Lung microvascular endothelial cell (primary cell): ENCODE measurements around the gene PTCH1. TPM values are rescaled to one million over a fixed set of nuclear protein-coding genes. Genes with fewer than 3 reads are reported as not detected.

Source experiments
- DNase-seq, 2 donors: peaks; one replicate each; pipeline versions ENCODE4 v3.0.0 to v3.0.0-alpha.2; 2010; ENCODE audit warnings: low read depth in 2 of 2
- total RNA-seq: library from RNA; depleted of rRNA; stranded (reverse); fragments of >200 nt; gene quantifications from 2 replicates; pipeline ENCODE4 v1.2.1, GENCODE V29; 2014

Gene PTCH1
- total RNA-seq, 1 donor from 2014 or later = 2.8 TPM

- DNase-seq = no peak
Measured at GRCh38 chr9:95441081-95441480, 75.7 kb downstream of the PTCH1 start.

DNA sequence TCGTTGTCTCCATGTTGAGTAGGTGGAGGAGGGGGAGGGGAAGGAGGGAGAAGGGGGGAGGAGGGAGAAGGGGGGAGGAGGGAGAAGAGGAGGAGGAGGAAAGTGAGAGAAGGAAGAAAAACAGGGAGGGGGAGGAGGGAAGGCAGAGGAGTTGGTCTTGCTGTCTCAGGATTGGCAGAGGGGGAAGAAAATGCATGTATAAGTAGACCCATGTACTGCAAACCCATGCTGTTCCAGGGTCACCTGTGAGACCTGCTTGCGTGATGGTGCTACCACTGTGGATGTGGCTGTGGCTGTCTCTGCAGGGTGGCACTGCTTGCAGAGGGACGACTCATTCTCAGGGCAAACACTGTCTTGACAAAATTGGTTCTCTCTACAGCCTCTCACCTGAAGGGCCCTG lies 76.3 kb downstream of the PTCH1 start:
- DNase-seq = no peak

GRCh38 chr9:95438561-95439357 lies 78.0 kb downstream of the PTCH1 start:
- no peak for DNase-seq

GRCh38 chr9:95437559-95437958 lies 79.2 kb downstream of the PTCH1 start:
- no peak for DNase-seq

GRCh38 chr9:95436416-95436815 lies 80.4 kb downstream of the PTCH1 start:
- no peak for DNase-seq

GRCh38 chr9:95435074-95435728 lies 81.6 kb downstream of the PTCH1 start:
- no peak for DNase-seq

DNA sequence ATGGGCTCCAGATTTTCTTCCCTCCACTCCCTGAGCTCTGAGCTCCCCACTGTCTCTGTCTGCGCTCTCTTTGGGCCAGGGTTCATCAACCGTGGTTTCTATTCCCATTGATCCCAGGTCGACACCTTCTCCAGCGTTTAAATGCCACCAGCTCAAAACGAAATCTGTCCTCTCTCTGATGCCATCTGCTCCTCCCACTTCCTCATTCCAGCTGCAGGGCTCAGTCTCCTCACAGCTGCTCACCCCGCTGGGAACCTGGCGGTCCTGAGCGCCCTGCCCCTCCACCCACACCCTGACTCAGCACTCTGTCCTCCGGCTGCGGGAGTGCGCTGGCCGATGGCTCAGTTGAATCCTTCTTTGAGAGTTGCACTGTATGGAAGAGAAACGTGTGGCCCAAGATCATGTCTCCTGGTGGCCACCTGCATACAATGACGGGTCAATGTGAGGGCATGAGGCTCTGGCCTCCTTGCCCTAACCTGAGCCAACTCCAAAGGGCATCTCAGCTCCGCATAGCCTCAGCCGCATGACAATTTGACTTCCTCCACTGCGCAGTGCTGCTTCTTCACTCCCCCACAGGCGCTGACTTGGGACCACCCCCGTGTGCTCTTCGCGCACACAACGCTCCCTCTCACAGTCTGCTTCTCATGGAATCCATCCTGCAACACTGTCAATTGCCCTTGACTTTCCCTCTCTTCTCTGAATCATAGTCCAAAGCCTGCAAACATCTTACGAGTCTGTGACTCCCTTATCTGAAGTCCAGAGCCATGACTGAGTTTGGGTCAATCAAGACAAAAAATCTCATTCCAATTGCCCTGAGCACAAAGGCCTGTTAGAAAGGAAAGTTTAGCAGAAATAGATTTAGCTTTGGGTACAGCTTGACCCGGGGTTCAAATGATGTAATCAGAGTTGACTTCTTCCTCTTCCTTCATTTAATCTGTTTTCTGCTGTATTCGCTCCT lies 82.4 kb downstream of the PTCH1 start:
- no peak for DNase-seq

GRCh38 chr9:95433096-95433819 lies 83.5 kb downstream of the PTCH1 start:
- DNase-seq = no peak

DNA sequence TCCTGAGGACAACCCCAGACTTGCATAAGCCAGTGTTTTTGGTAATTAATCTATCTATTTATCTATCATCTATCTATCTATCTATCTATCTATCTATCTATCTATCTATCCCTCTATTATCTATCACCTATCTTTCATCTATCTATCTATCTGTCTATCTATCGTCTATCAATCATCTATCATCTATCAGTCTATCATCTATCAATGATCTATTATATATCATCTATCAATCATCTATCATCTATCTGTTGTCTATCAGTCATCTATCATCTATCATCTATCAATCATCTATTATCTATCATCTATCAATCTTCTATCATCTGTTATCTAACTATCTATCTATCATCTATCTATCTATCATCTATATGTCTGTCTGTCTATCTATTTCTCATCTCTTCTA lies 85.5 kb downstream of the PTCH1 start:
- no peak for DNase-seq

GRCh38 chr9:95429948-95430620 lies 86.7 kb downstream of the PTCH1 start:
- no peak for DNase-seq

GRCh38 chr9:95429096-95429495 lies 87.7 kb downstream of the PTCH1 start:
- DNase-seq = no peak

GRCh38 chr9:95425910-95426551 lies 90.7 kb downstream of the PTCH1 start:
- peak; percentile 8 to 33 for DNase-seq

GRCh38 chr9:95422650-95423049 lies 94.1 kb downstream of the PTCH1 start:
- peak in 1 of 2 donors; percentile 6 for DNase-seq

- DNase-seq = no peak
Measured at GRCh38 chr9:95420518-95420917, 96.3 kb downstream of the PTCH1 start.

GRCh38 chr9:95419444-95419843 lies 97.3 kb downstream of the PTCH1 start:
- DNase-seq = no peak

DNA sequence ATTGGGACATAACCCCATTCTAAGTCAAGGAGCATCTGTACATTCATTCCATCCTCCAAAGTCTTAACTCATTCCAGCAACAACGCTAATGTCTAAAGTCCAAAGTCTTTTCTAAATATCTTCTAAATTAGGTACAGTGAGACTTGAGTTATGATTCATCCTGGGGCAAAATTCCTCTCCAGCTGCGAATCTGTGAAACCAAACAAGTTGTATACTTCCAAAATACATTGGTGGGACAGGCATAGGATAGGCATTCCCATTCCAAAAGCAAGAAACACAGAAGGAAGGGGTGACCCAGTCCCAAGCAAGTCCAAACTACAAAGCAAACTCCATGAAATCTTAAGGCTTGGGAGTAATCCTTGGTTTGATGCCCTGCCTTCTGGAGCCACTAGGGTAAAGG lies 101.6 kb downstream of the PTCH1 start:
- DNase-seq = no peak

GRCh38 chr9:95413793-95414192 lies 103.0 kb downstream of the PTCH1 start:
- DNase-seq = no peak

DNA sequence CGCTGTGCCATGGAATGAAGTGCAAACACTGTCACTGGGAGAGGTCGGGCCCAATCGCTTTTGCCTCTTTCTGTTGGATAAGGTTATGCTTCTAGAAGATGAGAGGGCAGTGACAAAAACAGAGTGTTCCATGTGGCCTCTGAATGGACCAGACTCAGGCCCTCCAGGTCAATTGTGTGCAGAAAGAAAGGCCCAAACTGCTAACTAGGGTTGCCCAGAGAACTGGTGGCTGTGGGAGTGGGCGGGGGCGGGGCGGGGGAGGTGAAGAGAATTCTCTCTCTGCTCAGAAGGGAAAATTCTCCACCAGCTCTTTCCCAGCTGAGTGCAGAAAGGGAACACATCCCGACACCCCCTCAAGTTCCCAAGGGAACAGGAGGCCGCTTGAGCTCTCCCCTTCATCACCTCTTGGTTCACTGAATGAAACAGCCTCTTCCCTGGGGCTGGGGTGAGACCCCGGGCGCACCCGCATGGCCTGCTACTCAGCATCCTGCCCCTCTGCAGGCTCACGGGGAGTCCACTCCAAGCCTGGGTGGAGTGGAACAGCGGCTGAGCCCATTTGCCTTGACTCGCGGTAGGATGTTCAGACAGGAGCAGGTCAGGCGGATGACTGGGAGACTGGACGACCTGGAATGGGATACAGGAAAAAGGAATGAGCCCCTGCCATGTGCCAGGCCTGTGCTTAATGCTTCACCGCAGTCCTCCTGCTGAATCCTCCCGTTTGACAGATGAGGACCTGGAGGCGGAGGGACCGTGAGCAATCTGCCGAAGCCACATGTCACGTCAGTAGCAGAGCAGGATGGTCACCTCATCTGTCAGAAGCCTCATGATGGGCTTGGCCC lies 105.5 kb downstream of the PTCH1 start:
- DNase-seq = no peak
